DMS114 treated with DMSO at 0.1 percent for 48 hours (cell line): Measurements from ENCODE around the gene TMEM235.

Source experiments
- DNase-seq: peaks from one replicate; lab custom pipeline; 2025; ENCODE audit not compliant: unreplicated experiment; lab: John Stamatoyannopoulos, UW

The TMEM235 gene

DNA sequence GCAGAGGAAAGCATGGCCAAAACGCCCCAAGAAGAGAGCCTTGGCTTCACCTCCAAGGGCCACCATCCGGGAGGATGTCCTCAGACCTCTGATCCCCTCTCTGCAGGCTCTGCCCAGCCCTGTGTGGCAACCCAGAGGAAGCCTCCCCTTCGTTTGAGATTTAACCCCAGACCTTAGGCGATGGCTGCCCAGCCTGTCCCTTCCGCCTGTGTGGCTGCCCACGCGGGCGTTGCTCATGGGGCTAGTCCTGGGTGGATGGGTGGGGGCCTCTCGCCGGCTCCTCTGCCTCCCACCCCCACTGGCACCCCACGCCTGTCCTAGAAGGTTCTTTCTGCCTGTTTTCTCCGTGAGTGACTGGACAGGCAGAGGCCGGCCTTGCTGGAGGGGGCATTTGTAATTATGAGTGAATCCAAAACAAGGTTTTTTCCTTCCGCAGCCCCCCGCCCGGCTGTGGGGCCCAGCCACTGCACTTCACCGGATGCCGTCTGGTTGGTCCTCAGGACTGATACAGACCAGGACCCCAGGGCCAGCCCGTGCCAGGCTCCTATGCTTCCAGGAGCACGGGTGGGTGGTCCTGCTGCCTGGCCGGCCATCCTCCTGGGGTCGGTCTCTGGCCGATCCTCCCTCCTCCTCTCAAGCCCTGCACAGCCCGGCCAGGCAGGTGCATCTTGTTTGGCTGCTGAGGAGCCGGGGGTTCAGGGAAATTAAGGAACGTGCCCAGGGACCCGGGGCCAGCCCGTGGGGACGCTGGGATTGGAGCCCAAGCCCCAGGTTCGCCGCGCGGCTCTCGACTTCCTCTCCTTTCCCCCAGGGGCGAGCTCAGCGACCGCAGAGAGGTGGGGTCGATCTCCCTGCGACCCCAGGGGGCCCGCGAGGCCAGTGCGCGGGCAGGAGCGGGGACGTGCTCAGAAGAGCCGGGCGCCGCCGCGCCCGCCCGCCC lies at the start of gene TMEM235:
TSS of gene TMEM235 (plus strand) at position 636 of the 940 bp plus-strand sequence. CDS start 393 bp downstream, outside the sequence.
- DNase-seq: no peak

DNA sequence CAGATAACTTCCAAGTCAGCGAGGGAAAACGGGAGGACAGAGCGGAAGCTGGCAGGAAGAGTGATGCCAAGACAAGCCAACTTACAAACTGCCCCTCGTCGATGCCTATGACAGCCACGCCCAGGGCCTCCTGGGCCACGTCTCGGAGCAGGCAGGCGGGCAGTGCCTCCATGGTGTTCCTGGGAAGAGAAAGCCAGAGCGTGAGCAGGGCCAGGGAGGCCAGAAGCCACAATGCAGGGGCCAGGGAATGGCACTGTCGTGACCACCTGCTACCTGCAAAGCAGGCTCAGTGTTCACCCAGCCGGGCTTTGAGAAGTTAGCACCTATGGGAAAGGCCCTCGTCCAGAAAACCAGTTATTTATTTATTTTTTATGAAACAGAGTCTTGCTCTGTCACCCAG lies 48.9 kb upstream of the TMEM235 start:
- DNase-seq: no peak

DNA sequence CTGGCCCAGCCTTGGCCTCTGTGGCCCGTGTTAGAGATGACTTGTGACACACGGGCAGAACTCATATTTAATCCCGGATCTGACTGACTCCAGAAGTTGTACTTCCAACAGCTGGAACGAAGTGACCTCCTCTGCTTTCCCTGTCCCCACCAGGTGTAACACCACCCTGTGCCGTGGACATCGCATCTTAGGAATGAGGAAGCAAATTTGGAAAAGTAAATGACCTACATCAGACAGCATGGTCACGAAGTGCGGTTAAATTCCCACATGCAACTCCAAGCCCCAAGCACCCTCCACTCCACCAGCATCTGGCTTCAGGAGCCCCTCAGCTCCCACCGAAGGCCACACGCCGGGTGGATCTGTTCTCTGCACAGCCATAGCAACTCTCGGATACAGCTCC lies 47.5 kb upstream of the TMEM235 start:
- no peak for DNase-seq

DNA sequence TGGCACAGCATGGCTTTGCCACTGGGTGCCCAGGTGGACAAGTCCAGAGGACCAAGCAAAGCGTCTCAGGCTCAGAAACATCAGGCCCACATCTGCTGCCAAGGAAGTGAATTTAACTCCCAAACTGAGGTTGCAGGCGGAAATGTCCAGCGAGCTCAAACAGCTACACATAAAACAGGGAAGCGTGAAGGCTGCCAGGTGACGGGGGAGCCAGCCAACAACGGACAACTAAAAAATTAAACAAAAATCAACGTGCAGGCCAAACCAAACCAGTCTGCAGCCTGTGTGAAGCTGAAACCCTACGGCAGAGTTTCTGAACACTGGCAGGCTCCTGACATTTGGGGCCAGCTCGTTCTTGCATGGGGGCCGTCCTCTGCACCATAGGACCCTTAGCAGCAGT lies 47.1 kb upstream of the TMEM235 start:
- no peak for DNase-seq

DNA sequence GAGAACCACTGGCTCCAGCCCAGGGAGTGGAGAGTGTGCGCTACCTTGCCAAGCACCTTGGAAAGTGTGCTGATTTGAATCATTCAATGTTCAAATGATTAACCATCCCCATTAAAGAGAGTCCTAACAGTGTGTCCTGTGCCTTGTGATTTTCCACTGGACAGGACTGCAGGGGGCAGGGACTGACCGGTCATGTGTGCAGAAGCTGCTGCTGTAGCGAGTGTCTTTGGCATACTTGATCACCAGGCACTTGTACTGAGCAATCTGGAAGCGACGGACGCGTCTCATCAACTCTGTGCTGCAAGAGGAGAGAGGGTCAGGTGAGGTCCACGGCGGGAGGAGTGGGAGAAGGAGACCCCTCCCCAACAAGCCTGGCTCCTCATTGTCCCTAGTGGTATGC lies 46.6 kb upstream of the TMEM235 start:
- DNase-seq: no peak

DNA sequence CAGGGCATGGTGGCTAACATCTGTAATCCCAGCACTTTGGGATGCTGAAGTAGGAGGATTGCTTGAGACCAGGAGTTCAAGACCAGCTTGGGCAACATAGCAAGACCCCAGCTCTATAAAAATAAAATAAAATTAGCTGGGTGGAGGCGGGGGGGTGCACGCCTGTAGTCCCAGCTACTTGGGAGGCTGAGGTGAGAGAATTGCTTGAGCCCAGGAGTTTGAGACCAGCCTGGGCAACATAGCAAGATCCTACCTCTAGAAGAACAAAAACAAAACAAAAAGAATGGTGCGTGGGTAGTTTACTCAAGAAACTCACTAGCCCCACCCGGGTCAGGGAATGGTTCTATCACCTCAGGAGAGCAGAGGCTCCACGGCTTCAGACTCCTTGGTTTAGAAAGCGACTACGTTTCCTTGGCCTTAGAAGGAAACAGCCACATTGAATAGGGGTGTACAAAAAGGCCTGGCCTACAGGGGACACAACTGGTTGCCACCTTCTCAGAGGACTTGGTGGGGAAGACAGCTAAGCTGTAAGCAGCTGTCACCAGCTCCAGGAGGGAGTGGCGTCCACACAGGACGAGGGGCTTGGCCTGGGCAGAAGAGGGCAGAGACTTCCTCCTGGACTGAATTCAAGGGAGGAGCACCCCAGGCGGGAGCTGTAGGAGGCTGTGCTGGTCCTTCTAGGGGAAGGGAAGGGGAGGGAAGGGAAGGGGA lies 45.3 kb upstream of the TMEM235 start:
- no peak for DNase-seq

DNA sequence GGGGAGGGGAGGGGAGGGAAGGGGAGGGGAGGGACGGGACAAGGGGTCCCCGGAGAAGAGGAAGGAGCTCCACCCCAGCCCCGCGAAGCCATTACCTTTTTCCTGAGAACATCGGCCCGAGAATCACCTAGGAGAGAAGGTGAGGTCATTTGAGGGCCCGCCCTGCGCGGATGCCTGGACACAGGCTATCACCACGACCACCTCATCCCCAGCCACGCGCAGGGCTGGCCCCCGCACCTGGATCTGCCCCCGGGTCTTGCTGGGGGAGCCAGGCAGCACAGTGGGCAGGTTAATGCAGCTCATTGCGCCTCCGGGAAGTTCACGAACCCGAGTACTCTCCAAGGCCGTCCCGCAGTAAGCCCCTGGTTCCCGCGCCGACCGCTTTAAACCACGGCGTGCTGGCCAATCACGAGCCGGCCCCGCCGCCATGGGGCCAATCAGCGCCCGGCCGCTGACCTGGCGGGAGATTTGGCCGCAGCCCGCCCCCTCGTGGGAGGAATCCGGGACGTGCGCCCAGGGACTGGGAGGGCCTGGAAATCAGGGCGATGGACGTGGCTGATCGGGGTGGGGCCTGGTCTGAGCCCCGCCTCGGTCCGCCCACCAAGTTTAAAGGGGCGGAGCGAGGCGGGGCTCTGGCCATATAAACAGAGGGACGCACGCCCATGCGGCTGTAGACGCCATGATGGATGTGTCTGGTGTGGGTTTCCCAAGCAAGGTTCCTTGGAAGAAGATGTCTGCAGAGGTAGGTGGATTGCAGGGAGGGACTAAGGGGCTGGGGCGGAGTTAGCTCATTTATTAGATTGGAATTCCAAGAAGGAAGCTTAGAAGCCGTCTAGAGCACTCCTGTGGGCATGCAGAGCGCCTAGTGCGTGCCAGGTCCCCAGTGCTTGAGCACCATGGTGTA lies 44.5 kb upstream of the TMEM235 start, which contains the start of the genes AFMID and TK1:
TSS of gene AFMID (plus strand) at position 671 of the 904 bp plus-strand sequence. CDS start at position 680, 9 bp downstream.
TSS of gene TK1 (minus strand) at position 361 of the 904 bp plus-strand sequence. CDS start at position 303, 58 bp downstream.
- DNase-seq: peak; percentile 90

DNA sequence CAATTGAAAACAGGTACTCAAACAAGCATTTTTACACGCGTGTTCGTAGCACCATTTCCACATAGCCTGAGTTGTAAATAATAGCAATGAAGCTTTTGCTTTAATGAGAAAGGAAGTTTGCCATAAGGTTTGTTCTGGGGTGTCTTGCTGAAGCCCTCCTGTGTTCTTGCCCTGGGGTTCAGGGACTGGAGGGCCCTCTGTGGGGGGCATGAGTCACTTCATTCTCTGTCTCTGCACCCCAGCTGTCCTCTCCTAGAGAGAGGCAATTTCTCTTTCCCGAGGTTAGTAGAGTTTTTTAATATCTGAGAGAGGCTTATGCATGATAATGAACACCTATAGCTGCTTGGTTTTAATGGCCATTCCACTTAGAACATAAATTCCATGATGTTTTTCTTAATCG lies 34.7 kb upstream of the TMEM235 start:
- no peak for DNase-seq

DNA sequence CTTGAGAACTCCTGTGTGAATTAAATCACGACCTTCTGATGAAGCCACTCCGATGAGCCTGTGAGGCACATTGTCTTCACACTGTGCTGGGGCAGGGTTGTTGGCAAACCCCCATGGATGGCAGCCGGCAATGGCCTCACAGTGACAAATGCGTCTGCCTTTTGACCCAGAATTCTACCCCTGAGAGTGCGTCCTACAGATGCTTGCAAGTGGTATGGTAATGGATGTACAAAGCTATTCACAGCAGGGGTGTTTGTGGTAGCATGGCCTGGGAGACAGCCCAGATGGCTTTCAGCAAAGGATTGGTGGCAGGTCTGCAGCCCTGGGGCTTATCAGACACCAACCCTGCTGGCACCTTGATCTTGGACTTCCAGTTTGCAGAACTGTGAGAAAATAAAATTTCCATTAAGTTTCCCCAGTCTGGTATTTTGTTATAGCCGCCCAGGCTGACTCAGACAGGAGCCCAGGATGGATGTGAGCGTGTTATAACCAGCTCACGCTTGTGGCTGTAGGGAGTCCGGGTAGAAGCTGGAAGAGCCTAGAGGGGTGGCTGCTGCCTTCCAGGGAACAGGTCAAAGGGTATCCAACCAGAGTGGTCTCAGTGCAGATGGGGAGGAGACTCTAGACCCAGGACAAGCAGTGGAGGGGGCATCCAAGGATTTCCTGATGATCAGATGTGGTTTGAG lies 34.1 kb upstream of the TMEM235 start:
- no peak for DNase-seq

DNA sequence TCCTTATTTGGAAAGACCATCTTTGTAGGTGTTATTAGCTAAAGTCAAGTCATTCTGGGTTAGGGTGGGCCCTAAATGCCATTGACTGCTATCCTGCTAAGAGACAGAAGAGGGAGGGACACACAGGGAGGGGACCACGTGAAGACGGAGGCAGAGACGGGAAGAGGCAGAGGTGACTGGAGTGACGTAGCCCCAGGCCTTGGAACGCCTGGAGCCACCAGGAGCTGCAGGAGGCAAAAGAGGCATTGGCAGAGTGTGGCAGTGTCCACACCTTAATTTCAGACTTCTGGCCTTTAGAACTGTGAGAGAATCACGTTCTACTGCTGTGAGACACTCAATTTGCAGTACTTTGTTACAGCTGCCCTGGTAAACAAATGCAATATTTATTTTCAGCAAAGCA lies 31.0 kb upstream of the TMEM235 start:
- DNase-seq: no peak

DNA sequence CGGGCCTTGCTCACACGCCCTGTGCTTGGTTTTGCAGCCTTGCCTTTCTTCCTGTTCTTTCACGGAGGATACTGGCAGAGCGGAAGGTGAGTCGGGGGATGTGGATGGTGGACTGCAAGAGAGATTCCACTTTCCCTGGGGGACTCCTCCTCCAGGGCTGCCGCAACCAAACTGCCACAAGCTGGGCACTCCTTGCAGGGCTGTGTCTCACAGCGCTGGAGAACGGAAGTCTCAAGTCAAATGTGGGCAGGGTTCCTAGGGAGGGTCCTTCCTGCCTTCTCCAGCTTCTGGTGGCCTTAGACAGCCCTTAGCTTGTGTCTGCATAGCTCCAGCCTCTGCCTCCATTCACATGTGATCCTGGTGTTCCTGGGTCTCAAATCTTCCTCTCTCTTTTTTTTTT lies 28.8 kb upstream of the TMEM235 start:
- DNase-seq: no peak

DNA sequence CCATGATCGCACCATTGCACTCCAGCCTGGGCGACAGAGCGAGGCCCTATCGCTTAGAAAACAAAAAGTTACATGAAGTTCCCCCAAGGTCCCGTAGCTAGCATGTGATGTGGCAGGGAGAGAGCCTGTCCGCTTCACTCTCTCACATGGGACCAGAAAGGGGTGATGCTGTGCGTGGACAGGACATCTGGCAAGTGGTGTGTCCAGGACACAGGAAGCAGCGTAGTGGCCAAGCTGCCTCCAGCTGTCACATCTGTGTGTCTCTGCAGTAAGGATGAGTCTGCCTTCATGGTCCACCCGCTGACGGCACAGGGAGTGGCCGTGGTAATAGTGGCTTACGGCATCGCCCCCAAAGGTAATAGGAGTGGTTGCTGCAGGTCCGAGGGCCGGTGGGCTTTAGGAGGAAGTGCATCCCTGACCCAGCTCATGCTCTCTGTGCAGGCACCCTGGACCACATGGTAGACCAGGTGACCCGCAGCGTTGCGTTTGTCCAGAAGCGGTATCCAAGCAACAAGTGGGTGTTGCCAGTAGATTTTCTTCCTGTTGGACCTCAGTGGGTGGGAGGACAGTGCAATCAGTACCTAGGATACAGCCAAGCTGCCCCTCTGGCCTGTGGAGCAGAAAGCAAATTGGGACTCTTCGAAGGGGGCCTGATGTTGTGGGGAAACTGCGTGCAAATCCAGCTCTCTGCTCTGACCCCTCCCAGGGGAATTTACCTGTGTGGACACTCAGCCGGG lies 26.9 kb upstream of the TMEM235 start:
- no peak for DNase-seq

DNA sequence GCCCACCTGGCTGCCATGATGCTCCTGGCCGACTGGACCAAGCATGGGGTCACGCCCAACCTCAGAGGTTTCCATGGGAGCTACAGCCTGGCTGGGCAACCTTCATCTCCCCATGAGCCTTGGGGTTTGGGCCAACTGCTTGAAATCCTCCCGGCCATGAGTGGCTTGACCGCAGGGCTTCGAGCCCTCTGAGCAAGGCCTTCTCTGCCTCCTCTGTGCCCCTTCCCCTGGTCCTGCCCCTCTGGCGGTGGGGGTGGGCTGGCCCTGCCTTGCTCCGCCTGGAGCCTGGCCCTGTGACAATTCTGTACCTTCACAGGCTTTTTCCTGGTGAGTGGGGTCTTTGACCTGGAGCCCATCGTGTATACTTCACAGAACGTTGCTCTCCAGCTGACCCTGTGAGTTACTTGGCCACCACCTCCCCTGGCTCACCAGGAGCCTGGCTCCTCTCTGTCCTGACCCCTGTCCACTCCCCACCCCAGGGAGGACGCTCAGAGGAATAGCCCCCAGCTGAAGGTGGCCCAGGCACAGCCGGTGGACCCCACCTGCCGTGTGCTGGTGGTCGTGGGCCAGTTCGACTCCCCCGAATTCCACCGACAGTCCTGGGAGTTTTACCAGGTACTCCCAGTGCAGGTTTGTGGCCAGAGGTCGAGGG lies 26.2 kb upstream of the TMEM235 start:
- DNase-seq: no peak

DNA sequence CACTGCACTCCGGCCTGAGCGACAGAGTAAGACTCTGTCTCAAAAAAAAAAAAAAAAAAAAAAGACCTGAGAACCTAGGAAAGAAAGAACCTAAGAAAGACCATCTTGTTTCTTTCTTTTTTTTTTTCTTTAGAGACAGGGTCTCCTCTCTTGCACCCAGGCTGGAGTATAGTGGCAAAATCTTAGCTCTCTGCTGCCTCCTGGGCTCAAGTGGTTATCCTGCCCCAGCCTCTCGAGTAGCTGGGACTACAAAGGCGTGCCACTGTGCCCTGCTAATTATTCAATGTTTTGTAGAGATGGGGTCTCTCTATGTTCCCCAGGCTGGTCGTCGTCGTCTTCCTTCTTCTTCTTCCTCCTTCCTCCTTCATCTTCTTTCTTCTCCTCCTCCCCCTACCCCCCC lies 25.1 kb upstream of the TMEM235 start:
- no peak for DNase-seq

DNA sequence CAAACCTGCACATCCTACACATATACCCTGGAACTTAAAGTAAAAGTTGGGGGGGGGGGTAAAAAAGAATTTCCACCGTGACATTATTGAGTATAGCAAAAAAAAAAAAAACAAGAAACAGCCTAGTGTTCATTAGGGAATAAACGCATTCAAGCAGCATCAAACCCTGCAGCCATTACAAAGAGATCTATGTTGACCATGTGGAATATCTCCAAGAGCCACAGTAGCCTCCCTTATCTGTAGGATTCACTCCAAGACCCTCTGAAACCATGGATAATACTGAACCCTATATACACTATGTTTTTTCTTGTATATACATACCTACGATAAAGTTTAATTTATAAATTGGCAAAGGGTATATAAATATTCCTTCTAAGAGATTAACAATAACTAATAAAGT lies 22.9 kb upstream of the TMEM235 start:
- no peak for DNase-seq

DNA sequence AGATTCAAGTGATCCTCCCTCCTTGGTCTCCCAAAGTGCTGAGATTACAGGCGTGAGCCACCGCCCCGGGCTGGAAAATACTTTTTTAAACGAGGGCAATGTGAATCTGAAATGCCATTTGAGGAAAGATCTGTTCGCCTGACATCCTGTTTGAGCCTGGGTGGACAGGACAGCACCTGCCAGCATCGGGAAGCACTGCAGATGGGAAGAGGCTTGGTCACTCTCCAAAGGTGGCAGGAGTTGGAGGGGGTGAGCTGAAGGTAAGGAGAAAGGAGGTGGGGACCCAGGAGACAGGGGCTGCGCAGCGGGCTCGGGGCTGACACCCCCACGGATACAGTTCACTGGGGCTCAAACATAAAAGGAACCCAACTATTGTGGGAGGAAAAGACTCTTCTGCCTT lies 21.3 kb upstream of the TMEM235 start:
- no peak for DNase-seq

DNA sequence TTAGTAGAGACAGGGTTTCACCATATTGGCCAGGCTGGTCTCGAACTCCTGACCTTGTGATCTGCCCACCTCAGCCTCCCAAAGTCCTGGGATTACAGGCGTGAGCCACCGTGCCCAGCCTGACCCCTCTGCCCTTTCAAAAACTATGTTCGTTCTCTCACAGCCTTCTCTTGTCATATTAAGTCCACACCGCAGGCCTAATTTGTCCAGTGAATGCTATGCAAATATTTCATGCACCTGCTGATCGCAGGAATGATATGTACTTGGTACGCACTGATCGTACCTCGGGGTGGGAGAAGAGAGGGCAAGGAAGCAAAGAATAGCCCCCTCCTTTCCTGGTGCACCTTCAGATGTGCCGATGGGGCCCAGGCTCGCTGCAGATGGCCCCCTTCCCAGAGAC lies 20.4 kb upstream of the TMEM235 start:
- no peak for DNase-seq

DNA sequence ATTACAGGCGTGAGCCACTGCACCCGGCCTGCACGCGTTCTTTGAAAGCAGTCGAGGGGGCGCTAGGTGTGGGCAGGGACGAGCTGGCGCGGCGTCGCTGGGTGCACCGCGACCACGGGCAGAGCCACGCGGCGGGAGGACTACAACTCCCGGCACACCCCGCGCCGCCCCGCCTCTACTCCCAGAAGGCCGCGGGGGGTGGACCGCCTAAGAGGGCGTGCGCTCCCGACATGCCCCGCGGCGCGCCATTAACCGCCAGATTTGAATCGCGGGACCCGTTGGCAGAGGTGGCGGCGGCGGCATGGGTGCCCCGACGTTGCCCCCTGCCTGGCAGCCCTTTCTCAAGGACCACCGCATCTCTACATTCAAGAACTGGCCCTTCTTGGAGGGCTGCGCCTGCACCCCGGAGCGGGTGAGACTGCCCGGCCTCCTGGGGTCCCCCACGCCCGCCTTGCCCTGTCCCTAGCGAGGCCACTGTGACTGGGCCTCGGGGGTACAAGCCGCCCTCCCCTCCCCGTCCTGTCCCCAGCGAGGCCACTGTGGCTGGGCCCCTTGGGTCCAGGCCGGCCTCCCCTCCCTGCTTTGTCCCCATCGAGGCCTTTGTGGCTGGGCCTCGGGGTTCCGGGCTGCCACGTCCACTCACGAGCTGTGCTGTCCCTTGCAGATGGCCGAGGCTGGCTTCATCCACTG lies 17.3 kb upstream of the TMEM235 start, which contains the start of gene BIRC5:
TSS of gene BIRC5 (plus strand) at position 238 of the 690 bp plus-strand sequence. CDS start at position 302, 64 bp downstream.
- peak; percentile 79 for DNase-seq

DNA sequence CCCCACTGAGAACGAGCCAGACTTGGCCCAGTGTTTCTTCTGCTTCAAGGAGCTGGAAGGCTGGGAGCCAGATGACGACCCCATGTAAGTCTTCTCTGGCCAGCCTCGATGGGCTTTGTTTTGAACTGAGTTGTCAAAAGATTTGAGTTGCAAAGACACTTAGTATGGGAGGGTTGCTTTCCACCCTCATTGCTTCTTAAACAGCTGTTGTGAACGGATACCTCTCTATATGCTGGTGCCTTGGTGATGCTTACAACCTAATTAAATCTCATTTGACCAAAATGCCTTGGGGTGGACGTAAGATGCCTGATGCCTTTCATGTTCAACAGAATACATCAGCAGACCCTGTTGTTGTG lies 16.7 kb upstream of the TMEM235 start:
- no peak for DNase-seq
